Endothelial cell of umbilical vein (primary cell): ENCODE results near the gene TNIK. TPM values are rescaled to one million over a fixed set of nuclear protein-coding genes. Genes with fewer than 3 reads are reported as not detected.

ENCODE experiments used
- BruUV-seq: library from RNA; stranded (reverse); fragments of 400-500 nt; replicated peaks from 2 replicates; lab custom pipeline; 2021; lab: Mats Ljungman, UMichigan
- CTCF ChIA-PET: fragments of 300-600, 350-600 bp; sonication (Branson Sonifier 250); formaldehyde crosslinking; loops from one replicate; lab custom pipeline; 2021; ENCODE audit warnings: antibody characterized with exemption, inconsistent platforms; lab: Charles Lee
- POLR2A ChIA-PET: fragments of 300-600, 350-600 bp; sonication (Branson Sonifier 250); formaldehyde crosslinking; loops from one replicate; lab custom pipeline; 2021; ENCODE audit warnings: antibody characterized with exemption, inconsistent platforms; lab: Charles Lee
- DNase-seq: peaks from one replicate; pipeline ENCODE4 v3.0.0-alpha.2; 2011; ENCODE audit warnings: low read depth, low spot score
- FAIRE-seq: peaks from 2 replicates; lab custom pipeline; 2011; peaks lifted over from hg19 to GRCh38; lab: Jason Lieb, UNC
- H2AFZ ChIP-seq: 2 replicates; pipeline ENCODE4 v1.6.0; 2012; ENCODE audit warnings: low read depth, low read length, control low read depth, inconsistent platforms
- H3K27ac ChIP-seq: 2 replicates; pipeline ENCODE4 v1.5.1; 2011; ENCODE audit warnings: low read depth, mild to moderate bottlenecking, control low read depth, low read length, moderate library complexity; ENCODE audit not compliant: insufficient read depth
- H3K27me3 ChIP-seq, 2 experiments: 2 replicates each; pipeline versions ENCODE4 v1.6.0 to v1.6.1; 2011; ENCODE audit warnings: low read length in 2 of 2, mixed read lengths in 1 of 2; ENCODE audit not compliant: control insufficient read depth in 2 of 2, insufficient read depth in 2 of 2
- H3K36me3 ChIP-seq, 2 experiments: 2 replicates in 1 of 2; 3 replicates in 1 of 2; pipeline ENCODE4 v1.5.1; 2011; ENCODE audit warnings: low read length in 2 of 2, mild to moderate bottlenecking in 1 of 2, moderate library complexity in 1 of 2; ENCODE audit not compliant: control insufficient read depth in 2 of 2, insufficient read depth in 2 of 2; ENCODE audit errors: extremely low read depth in 1 of 2
- H3K4me1 ChIP-seq: 3 replicates; pipeline ENCODE4 v1.5.1; 2011; ENCODE audit warnings: mild to moderate bottlenecking, low read length; ENCODE audit not compliant: control insufficient read depth, insufficient read depth; ENCODE audit errors: extremely low read depth
- H3K4me2 ChIP-seq: 2 replicates; pipeline ENCODE4 v1.6.1; 2011; ENCODE audit warnings: low read length, control low read depth, mixed read lengths; ENCODE audit not compliant: insufficient read depth
- H3K4me3 ChIP-seq, 3 experiments: fragments of 200-600 bp in 1 of 3; sonication (generic), shearing (Covaris generic) in 1 of 3; replicated peaks in 1 of 3; 2 replicates each; pipeline ENCODE4 v1.5.1; 2011 to 2016; ENCODE audit warnings: control low read depth in 3 of 3, low read length in 3 of 3, mild to moderate bottlenecking in 2 of 3, inconsistent platforms in 1 of 3, low read depth in 1 of 3, moderate library complexity in 1 of 3; ENCODE audit not compliant: insufficient read depth in 1 of 3
- H3K79me2 ChIP-seq: 2 replicates; pipeline ENCODE4 v1.6.0; 2012; ENCODE audit warnings: low read length, inconsistent platforms; ENCODE audit not compliant: control insufficient read depth, insufficient read depth
- H3K9ac ChIP-seq: replicated peaks from 2 replicates; pipeline ENCODE3; 2011; ENCODE audit warnings: low read length, control low read depth; ENCODE audit not compliant: insufficient read depth; ENCODE audit errors: extremely low read depth
- H3K9me1 ChIP-seq: replicated peaks from 3 replicates; pipeline ENCODE4 v1.6.0; 2011; ENCODE audit warnings: mild to moderate bottlenecking, low read length; ENCODE audit not compliant: control insufficient read depth, insufficient read depth; ENCODE audit errors: extremely low read depth
- H3K9me3 ChIP-seq: replicated peaks from 2 replicates; pipeline ENCODE4 v1.5.1; 2012; ENCODE audit warnings: low read length, inconsistent platforms; ENCODE audit not compliant: control insufficient read depth, insufficient read depth
- H4K20me1 ChIP-seq: replicated peaks from 2 replicates; pipeline ENCODE3; 2011; ENCODE audit warnings: mild to moderate bottlenecking, low read length; ENCODE audit not compliant: control insufficient read depth, insufficient read depth; ENCODE audit errors: extremely low read depth
- CTCF ChIP-seq, 2 donors: IDR thresholded peaks; 1 replicate in 1 of 2; 2 replicates in 1 of 2; pipeline ENCODE4 v1.5.1; 2011; ENCODE audit warnings: low read length in 2 of 2, mild to moderate bottlenecking in 2 of 2, moderate library complexity in 2 of 2, control low read depth in 1 of 2, inconsistent platforms in 1 of 2, low read depth in 1 of 2; ENCODE audit not compliant: insufficient read depth in 1 of 2; ENCODE audit errors: extremely low read depth in 1 of 2
- EZH2 ChIP-seq: IDR thresholded peaks from 2 replicates; pipeline ENCODE4 v1.6.1; 2012; ENCODE audit warnings: borderline replicate concordance, low read depth, mild to moderate bottlenecking, moderate library complexity, low read length, inconsistent platforms; ENCODE audit not compliant: severe bottlenecking
- FOS ChIP-seq: IDR thresholded peaks from 2 replicates; pipeline ENCODE4 v1.6.1; 2011; ENCODE audit warnings: mild to moderate bottlenecking, low read length, moderate library complexity, borderline replicate concordance; ENCODE audit not compliant: insufficient read depth
- GATA2 ChIP-seq: IDR thresholded peaks from 2 replicates; pipeline ENCODE4 v1.7.0; 2011; ENCODE audit warnings: low read depth, mild to moderate bottlenecking, moderate library complexity, mixed read lengths, low read length; ENCODE audit not compliant: insufficient read length, insufficient read depth
- JUN ChIP-seq: IDR thresholded peaks from 2 replicates; pipeline ENCODE4 v1.6.1; 2011; ENCODE audit warnings: borderline replicate concordance, low read depth; ENCODE audit not compliant: insufficient read length, insufficient read depth
- MAX ChIP-seq: IDR thresholded peaks from 2 replicates; pipeline ENCODE4 v1.6.1; 2011; ENCODE audit not compliant: insufficient read depth, insufficient read length
- MYC ChIP-seq: IDR thresholded peaks from one replicate; pipeline ENCODE4 v1.6.1; 2011; ENCODE audit warnings: mild to moderate bottlenecking, low read depth, low read length
- POLR2A ChIP-seq: IDR thresholded peaks from 2 replicates; pipeline ENCODE4 v1.6.1; 2012; ENCODE audit warnings: low read depth, mild to moderate bottlenecking, control low read depth, low read length
- POLR2AphosphoS5 ChIP-seq: IDR thresholded peaks from 2 replicates; pipeline ENCODE4 v1.6.1; 2012; ENCODE audit warnings: low read depth, mild to moderate bottlenecking, control low read depth, low read length, moderate library complexity; ENCODE audit not compliant: insufficient read depth
- dilution Hi-C: fragments of 300-500 bp; cut with MboI; formaldehyde crosslinking; loops from one replicate; pipeline ENCODE4 v1.15.0; 2019; ENCODE audit warnings: low sequenced_read_pairs; ENCODE audit not compliant: extremely low pct_ligation_motif_present
- intact Hi-C: fragments of 100-400 bp; cut with micrococcal nuclease; formaldehyde crosslinking; loops from one replicate; pipeline ENCODE4 v1.10.0; 2022
- polyA plus RNA-seq, 4 experiments: library from polyadenylated mRNA; depleted of rRNA in 3 of 4; stranded (reverse) in 3 of 4; unstranded in 1 of 4; fragments of >200 nt; gene quantifications; 2 replicates each; pipeline versions ENCODE4 v1.2.1 to v1.2.3, GENCODE V29; 2011 to 2012; ENCODE audit warnings: missing spikeins in 1 of 4
- total RNA-seq: library from RNA; stranded (reverse); gene quantifications from 2 replicates; pipeline ENCODE4 v1.2.3, GENCODE V29; 2021

TNIK gene
- total and polyA plus RNA-seq, 2 donors (not counting 3 experiments of a cell fraction or from before 2014, with no cell fraction given), result 10.9 to 39.7 TPM

GRCh38 chr3:171264758-171265157 lies 195.4 kb downstream of the TNIK start:
- dilution Hi-C loops (no loop called here), intact Hi-C loops (no loop called here)
- H3K4me3 ChIP-seq, result no peak overlapping the region
- H4K20me1 ChIP-seq, result no peaks in the 10 kb centered on the region
- H3K9ac ChIP-seq, result no peak overlapping the region
- H3K79me2 ChIP-seq, result no peaks in the 10 kb centered on the region
- BruUV-seq, result no TSS peak
- H3K4me1 ChIP-seq, result peaks cover 23% of the 10 kb centered on the region
- H3K9me3 ChIP-seq, result no peaks in the 10 kb centered on the region
- ChIA-PET CTCF (no interaction called here), POLR2A (no interaction called here)
- TF ChIP-seq CTCF (IDR thresholded peaks at IDR 0.05; ENCODE audit: extremely low read depth in 1 of 2, insufficient read depth in 1 of 2, low read depth in 1 of 2, low read length in 2 of 2) (no peak), POLR2A (no peak), MYC (no peak), FOS (no peak), POLR2AphosphoS5 (no peak), JUN (no peak), GATA2 (no peak), MAX (no peak), EZH2 (no peak)
- H3K9me1 ChIP-seq, result no peaks in the 10 kb centered on the region
- no peaks in the 10 kb centered on the region for H3K36me3 ChIP-seq
- H3K4me2 ChIP-seq, result no peak overlapping the region
- no peaks in the 10 kb centered on the region for H3K27me3 ChIP-seq
- H3K27ac ChIP-seq, result no peak overlapping the region
- no peak overlapping the region for H2AFZ ChIP-seq
- DNase-seq (no peak), FAIRE-seq (no peak)
